ENCODE results near the gene CGB1.
"Not testable (repeated sequence)": the region's sequence is repeated elsewhere in the genome, so short reads cannot be mapped to it uniquely, and the experiment has no call there.

DNA sequence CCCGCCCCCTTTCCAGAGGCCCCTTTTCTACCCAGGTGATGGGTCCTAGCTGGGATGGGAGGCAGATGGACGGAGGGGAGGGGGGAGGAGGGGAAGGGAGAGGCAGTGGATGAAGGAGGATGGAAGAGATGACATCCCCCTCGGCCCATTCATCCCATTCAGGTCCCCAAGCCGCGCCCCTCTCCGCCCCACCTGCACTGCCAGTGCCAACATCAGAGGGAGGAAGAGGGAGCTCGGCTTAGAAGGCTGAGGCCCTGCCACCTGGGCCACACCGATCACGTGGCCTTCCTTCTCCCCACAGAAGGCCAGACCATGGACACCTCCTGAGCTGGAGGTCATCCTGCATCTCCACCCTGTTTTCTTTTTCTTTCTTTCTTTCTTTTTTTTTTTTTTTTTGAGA, 8.0 kb downstream of the CGB1 start:
- TF ChIP-seq, protein P1, sequence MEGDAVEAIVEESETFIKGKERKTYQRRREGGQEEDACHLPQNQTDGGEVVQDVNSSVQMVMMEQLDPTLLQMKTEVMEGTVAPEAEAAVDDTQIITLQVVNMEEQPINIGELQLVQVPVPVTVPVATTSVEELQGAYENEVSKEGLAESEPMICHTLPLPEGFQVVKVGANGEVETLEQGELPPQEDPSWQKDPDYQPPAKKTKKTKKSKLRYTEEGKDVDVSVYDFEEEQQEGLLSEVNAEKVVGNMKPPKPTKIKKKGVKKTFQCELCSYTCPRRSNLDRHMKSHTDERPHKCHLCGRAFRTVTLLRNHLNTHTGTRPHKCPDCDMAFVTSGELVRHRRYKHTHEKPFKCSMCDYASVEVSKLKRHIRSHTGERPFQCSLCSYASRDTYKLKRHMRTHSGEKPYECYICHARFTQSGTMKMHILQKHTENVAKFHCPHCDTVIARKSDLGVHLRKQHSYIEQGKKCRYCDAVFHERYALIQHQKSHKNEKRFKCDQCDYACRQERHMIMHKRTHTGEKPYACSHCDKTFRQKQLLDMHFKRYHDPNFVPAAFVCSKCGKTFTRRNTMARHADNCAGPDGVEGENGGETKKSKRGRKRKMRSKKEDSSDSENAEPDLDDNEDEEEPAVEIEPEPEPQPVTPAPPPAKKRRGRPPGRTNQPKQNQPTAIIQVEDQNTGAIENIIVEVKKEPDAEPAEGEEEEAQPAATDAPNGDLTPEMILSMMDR (IDR thresholded peaks at IDR 0.05), result not testable (repeated sequence)
- not testable (repeated sequence) for TF ChIP-seq EP300 (IDR thresholded peaks at IDR 0.05)

Data from suprapubic skin (tissue), 3 donors.